PC-3 (cell line): ENCODE data around the gene PKNOX2. TPM values are rescaled to one million over a fixed set of nuclear protein-coding genes. Genes with fewer than 3 reads are reported as not detected.

Source experiments
- ATAC-seq: fragments of 200-7000 bp; cut with Tn5 transposase; 2 replicates; pipeline ENCODE4 v1.9.1; 2020; ENCODE audit warnings: mild to moderate bottlenecking, moderate library complexity
- BruUV-seq: library from RNA; stranded (reverse); fragments of 400-500 nt; replicated peaks from 2 replicates; lab custom pipeline; 2021; lab: Mats Ljungman, UMichigan
- CTCF ChIA-PET: fragments of 300-600 bp; sonication (Branson Sonifier 250); formaldehyde crosslinking; loops from one replicate; lab custom pipeline; 2022; ENCODE audit warnings: antibody characterized with exemption; lab: Charles Lee
- POLR2A ChIA-PET: fragments of 300-600 bp; sonication (Branson Sonifier 250); formaldehyde crosslinking; loops from one replicate; lab custom pipeline; 2022; ENCODE audit warnings: antibody characterized with exemption; ENCODE audit not compliant: unreplicated experiment; lab: Charles Lee
- DNase-seq: peaks from one replicate; pipeline ENCODE4 v3.0.0-alpha.2; 2015
- H2AFZ ChIP-seq: fragments of 300-600 bp; sonication (generic); 2 replicates; pipeline ENCODE4 v1.6.0; 2016; ENCODE audit warnings: antibody characterized with exemption, low read length
- H3F3A ChIP-seq: fragments of 300-600 bp; sonication (generic); one replicate; pipeline ENCODE4 v1.6.0; 2017; ENCODE audit warnings: antibody characterized with exemption, low read length, control low read depth, mild to moderate bottlenecking; ENCODE audit not compliant: unreplicated experiment
- H3K27ac ChIP-seq: fragments of 300-600 bp; sonication (generic); 2 replicates; pipeline ENCODE4 v1.5.1; 2016; ENCODE audit warnings: mild to moderate bottlenecking, low read length
- H3K27me3 ChIP-seq: fragments of 300-600 bp; sonication (generic); 2 replicates; pipeline ENCODE4 v1.6.1; 2016; ENCODE audit warnings: low read length, mixed read lengths
- H3K36me3 ChIP-seq: fragments of 300-600 bp; sonication (generic); 2 replicates; pipeline ENCODE4 v1.6.1; 2016; ENCODE audit warnings: low read depth, mixed run types, low read length, mixed read lengths
- H3K4me1 ChIP-seq: fragments of 300-600 bp; sonication (generic); 2 replicates; pipeline ENCODE4 v1.5.1; 2016; ENCODE audit warnings: low read length; ENCODE audit not compliant: insufficient read depth
- H3K4me2 ChIP-seq: fragments of 300-600 bp; sonication (generic); 2 replicates; pipeline ENCODE4 v1.6.0; 2016; ENCODE audit warnings: low read length
- H3K4me3 ChIP-seq: fragments of 300-600 bp; sonication (generic); 2 replicates; pipeline ENCODE4 v1.5.1; 2016; ENCODE audit warnings: mild to moderate bottlenecking, low read length, mixed read lengths
- H3K79me2 ChIP-seq: fragments of 300-600 bp; sonication (generic); 2 replicates; pipeline ENCODE4 v1.6.1; 2017; ENCODE audit warnings: low read length, mixed read lengths
- H3K9ac ChIP-seq: fragments of 300-600 bp; sonication (generic); 2 replicates; pipeline ENCODE4 v1.6.0; 2016; ENCODE audit warnings: mild to moderate bottlenecking, low read length
- H3K9me2 ChIP-seq: fragments of 300-600 bp; sonication (generic); replicated peaks from 2 replicates; pipeline ENCODE4 v1.6.1; 2016; ENCODE audit warnings: mixed run types, low read length, mixed read lengths
- H3K9me3 ChIP-seq: fragments of 300-600 bp; sonication (generic); 2 replicates; pipeline ENCODE4 v1.6.1; 2016; ENCODE audit warnings: low read length, mixed read lengths
- H4K20me1 ChIP-seq: fragments of 300-600 bp; sonication (generic); 2 replicates; pipeline ENCODE4 v1.6.1; 2016; ENCODE audit warnings: low read length, mixed read lengths
- CTCF ChIP-seq: fragments of 300-600 bp; sonication (generic); conservative IDR thresholded peaks from 2 replicates; pipeline ENCODE4 v1.5.1; 2017; ENCODE audit warnings: antibody characterized with exemption, low read depth, mild to moderate bottlenecking, low read length
- EZH2 ChIP-seq: fragments of 300-600 bp; sonication (generic); IDR thresholded peaks from one replicate; pipeline ENCODE4 v1.6.1; 2017; ENCODE audit warnings: antibody characterized with exemption, mild to moderate bottlenecking, low read length; ENCODE audit not compliant: unreplicated experiment
- EZH2phosphoT487 ChIP-seq: fragments of 300-600 bp; sonication (generic); IDR thresholded peaks from 2 replicates; pipeline ENCODE4 v1.6.1; 2018; ENCODE audit warnings: mild to moderate bottlenecking, antibody characterized with exemption, low read length, borderline replicate concordance
- intact Hi-C: fragments of 100-400 bp; cut with micrococcal nuclease; formaldehyde crosslinking; loops from 2 replicates; pipeline ENCODE4 v1.9.0; 2023
- total RNA-seq: library from RNA; depleted of rRNA; stranded (reverse); fragments of >200 nt; gene quantifications from 2 replicates; pipeline ENCODE4 v1.2.3, GENCODE V29; 2014

The PKNOX2 gene
- total RNA-seq, 1 experiment from 2014 or later = not detected

GRCh38 chr11:125236072-125236825 lies 71.7 kb downstream of the PKNOX2 start:
- Histone ChIP-seq H3K27me3 (peaks cover 97% of the 10 kb centered on the region), H3K79me2 (no peaks in the 10 kb centered on the region), H3K4me2 (no peak overlapping the region), H2AFZ (no peak overlapping the region), H3K36me3 (no peaks in the 10 kb centered on the region), H3K9ac (no peak overlapping the region), H3K4me3 (no peak overlapping the region), H3K9me2 (no peaks in the 10 kb centered on the region), H3F3A (no peaks in the 10 kb centered on the region), H3K9me3 (no peaks in the 10 kb centered on the region), H3K27ac (no peak overlapping the region), H4K20me1 (no peaks in the 10 kb centered on the region), H3K4me1 (no peaks in the 10 kb centered on the region)
- no TSS peak for BruUV-seq
- ChIA-PET POLR2A (no interaction called here), CTCF (no interaction called here)
- DNase-seq (no peak), ATAC-seq (no peak)
- no peak for TF ChIP-seq EZH2phosphoT487
- TF ChIP-seq EZH2 = no peak
- no peak for TF ChIP-seq CTCF
- intact Hi-C loops = no loop called here

GRCh38 chr11:125239585-125240560 lies 75.3 kb downstream of the PKNOX2 start:
- no peaks in the 10 kb centered on the region for H3K9me3 ChIP-seq
- H3K4me1 ChIP-seq = no peaks in the 10 kb centered on the region
- no peaks in the 10 kb centered on the region for H3K36me3 ChIP-seq
- H4K20me1 ChIP-seq = no peaks in the 10 kb centered on the region
- no peaks in the 10 kb centered on the region for H3K79me2 ChIP-seq
- ATAC-seq = no peak
- TF ChIP-seq EZH2phosphoT487 = no peak; the same call in 1 of the 2 replicates
- TF ChIP-seq EZH2 = no peak
- no peak for TF ChIP-seq CTCF
- ChIA-PET CTCF (no interaction called here), POLR2A (no interaction called here)
- H3F3A ChIP-seq = no peaks in the 10 kb centered on the region
- no peak overlapping the region for H3K4me3 ChIP-seq
- H3K27ac ChIP-seq = no peak overlapping the region
- BruUV-seq = no TSS peak
- H3K9me2 ChIP-seq = no peaks in the 10 kb centered on the region
- no peak overlapping the region for H3K9ac ChIP-seq
- intact Hi-C loops = no loop called here
- peaks cover 85% of the 10 kb centered on the region for H3K27me3 ChIP-seq
- no peak overlapping the region for H3K4me2 ChIP-seq
- no peak overlapping the region for H2AFZ ChIP-seq
- no peak for DNase-seq
